GM21528 (cell line): ENCODE data around the gene RTN4.
A peak's percentile ranks its signal among the peaks of the same experiment; 100 is the strongest.
"Not testable (repeated sequence)": the region's sequence is repeated elsewhere in the genome, so short reads cannot be mapped to it uniquely, and the experiment has no call there.

Experiments
- ATAC-seq: cut with Tn5 transposase; IDR thresholded peaks from one replicate; pipeline ENCODE4 v1.9.1; 2021; ENCODE audit warnings: mild to moderate bottlenecking, moderate library complexity; ENCODE audit not compliant: unreplicated experiment, low FRiP score

RTN4 gene

GRCh38 chr2:55011831-55012671 lies 38.2 kb downstream of the RTN4 start:
- ATAC-seq, result no peak

- ATAC-seq, result no peak
These were observed 39.3 kb downstream of the RTN4 start for GRCh38 chr2:55010915-55011314.

GRCh38 chr2:55010149-55010591 lies 40.1 kb downstream of the RTN4 start:
- peak; percentile 94 for ATAC-seq

- ATAC-seq, result peak; percentile 12
These were observed 40.8 kb downstream of the RTN4 start for GRCh38 chr2:55009277-55010060.

- no peak for ATAC-seq
These were observed 43.9 kb downstream of the RTN4 start for GRCh38 chr2:55006306-55006705.

GRCh38 chr2:55003706-55004639 lies 46.3 kb downstream of the RTN4 start:
- ATAC-seq, result no peak

- ATAC-seq, result no peak
These were observed 48.5 kb downstream of the RTN4 start for GRCh38 chr2:55001716-55002115.

GRCh38 chr2:55000341-55000740 lies 49.9 kb downstream of the RTN4 start:
- ATAC-seq, result no peak

- no peak for ATAC-seq
These were observed 51.1 kb downstream of the RTN4 start for GRCh38 chr2:54999182-54999581.

GRCh38 chr2:54997826-54998225 lies 52.4 kb downstream of the RTN4 start:
- ATAC-seq, result no peak

GRCh38 chr2:54995553-54995952 lies 54.7 kb downstream of the RTN4 start:
- ATAC-seq, result no peak

GRCh38 chr2:54990694-54991093 lies 59.6 kb downstream of the RTN4 start:
- ATAC-seq, result not testable (repeated sequence)

GRCh38 chr2:54988612-54989011 lies 61.6 kb downstream of the RTN4 start:
- no peak for ATAC-seq

- no peak for ATAC-seq
These were observed 64.0 kb downstream of the RTN4 start for GRCh38 chr2:54986264-54986663.

GRCh38 chr2:54984476-54984875 lies 65.8 kb downstream of the RTN4 start:
- no peak for ATAC-seq

GRCh38 chr2:54983345-54984220 lies 66.7 kb downstream of the RTN4 start:
- no peak for ATAC-seq

GRCh38 chr2:54981385-54981784 lies 68.9 kb downstream of the RTN4 start:
- ATAC-seq, result no peak

- no peak for ATAC-seq
These were observed 70.8 kb downstream of the RTN4 start for GRCh38 chr2:54979321-54980044.

GRCh38 chr2:54977149-54977548 lies 73.1 kb downstream of the RTN4 start:
- peak; percentile 93 for ATAC-seq
